ENCODE measurements around the gene TBC1D8. TPM values are rescaled to one million over a fixed set of nuclear protein-coding genes. Genes with fewer than 3 reads are reported as not detected.

TBC1D8 gene
- total RNA-seq, 1 donor from 2014 or later: 45.0 TPM

DNA sequence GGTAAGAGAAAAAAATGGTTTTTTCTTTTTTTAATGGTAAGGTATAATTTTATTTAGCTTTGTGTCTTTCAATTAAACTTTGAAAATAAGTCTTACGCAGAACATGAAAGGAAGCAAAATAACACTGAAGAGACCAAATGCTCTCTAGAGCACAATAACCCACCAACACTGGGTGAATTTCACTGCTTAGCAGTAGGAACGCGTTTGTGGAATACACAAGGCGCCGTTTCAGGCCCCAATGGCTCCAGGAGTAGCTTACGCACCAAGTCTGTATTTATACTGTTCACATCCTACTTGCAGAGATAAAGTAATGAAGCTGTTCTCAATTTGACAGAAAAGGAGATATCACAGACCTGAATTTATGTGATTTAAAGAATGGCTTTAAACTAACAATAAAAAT lies 125.6 kb downstream of the TBC1D8 start:
- DNase-seq: no peak
- Histone ChIP-seq H3K27ac (replicated peaks) (no peak overlapping the region), H3K4me1 (peaks cover under 1% of the 10 kb centered on the region), H3K27me3 (ENCODE audit: low read depth) (no peaks in the 10 kb centered on the region), H3K9me3 (replicated peaks) (no peaks in the 10 kb centered on the region), H3K36me3 (peaks cover 91% of the 10 kb centered on the region), H3K4me3 (no peak overlapping the region)
- intact Hi-C loops (cut with micrococcal nuclease): no loop called here
- TF ChIP-seq, protein P1, sequence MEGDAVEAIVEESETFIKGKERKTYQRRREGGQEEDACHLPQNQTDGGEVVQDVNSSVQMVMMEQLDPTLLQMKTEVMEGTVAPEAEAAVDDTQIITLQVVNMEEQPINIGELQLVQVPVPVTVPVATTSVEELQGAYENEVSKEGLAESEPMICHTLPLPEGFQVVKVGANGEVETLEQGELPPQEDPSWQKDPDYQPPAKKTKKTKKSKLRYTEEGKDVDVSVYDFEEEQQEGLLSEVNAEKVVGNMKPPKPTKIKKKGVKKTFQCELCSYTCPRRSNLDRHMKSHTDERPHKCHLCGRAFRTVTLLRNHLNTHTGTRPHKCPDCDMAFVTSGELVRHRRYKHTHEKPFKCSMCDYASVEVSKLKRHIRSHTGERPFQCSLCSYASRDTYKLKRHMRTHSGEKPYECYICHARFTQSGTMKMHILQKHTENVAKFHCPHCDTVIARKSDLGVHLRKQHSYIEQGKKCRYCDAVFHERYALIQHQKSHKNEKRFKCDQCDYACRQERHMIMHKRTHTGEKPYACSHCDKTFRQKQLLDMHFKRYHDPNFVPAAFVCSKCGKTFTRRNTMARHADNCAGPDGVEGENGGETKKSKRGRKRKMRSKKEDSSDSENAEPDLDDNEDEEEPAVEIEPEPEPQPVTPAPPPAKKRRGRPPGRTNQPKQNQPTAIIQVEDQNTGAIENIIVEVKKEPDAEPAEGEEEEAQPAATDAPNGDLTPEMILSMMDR (IDR thresholded peaks at IDR 0.05; ENCODE audit: borderline replicate concordance): no peak

DNA sequence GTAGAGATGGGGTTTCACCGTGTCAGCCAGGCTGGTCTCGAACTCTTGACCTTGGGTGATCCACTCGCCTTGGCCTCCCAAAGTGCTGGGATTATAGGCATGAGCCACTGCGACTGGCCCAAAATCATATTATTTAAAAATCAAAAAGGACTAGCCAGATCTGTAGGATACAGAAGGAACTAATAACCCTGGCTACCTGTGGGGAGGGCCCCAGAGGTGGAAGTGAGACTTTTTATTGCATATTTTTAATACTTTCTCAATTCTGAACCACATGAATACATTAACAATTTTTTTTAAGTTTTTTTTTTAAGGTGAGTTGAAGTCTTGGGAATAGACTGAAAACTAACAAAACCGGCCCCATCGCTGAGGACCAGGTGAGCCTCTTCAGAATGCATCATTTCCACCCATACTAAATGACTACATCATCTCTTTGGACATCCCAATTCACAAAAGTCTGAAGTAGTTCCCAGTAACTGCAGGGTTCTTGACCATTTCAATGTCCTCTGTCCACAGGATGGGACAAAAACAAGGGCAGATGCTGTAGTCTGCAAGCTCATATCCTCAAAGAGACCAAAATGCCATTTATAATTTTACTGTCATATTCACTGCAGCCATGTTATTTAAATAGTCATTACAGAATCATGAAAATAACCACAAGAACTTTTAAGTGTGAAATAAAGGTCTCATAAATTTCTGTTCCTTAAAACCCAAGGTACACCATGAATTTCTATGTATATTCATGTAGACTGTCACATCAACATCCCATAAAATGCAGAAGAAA lies 127.7 kb downstream of the TBC1D8 start:
- H3K36me3 ChIP-seq: peaks cover 92% of the 10 kb centered on the region
- no peak overlapping the region for H3K27ac ChIP-seq (replicated peaks)
- H3K4me3 ChIP-seq: no peak overlapping the region
- no peaks in the 10 kb centered on the region for H3K9me3 ChIP-seq (replicated peaks)
- intact Hi-C loops (cut with micrococcal nuclease): no loop called here
- TF ChIP-seq, protein P1 (IDR thresholded peaks at IDR 0.05; ENCODE audit: borderline replicate concordance): no peak
- H3K4me1 ChIP-seq: no peaks in the 10 kb centered on the region
- no peaks in the 10 kb centered on the region for H3K27me3 ChIP-seq (ENCODE audit: low read depth)
- no peak for DNase-seq

DNA sequence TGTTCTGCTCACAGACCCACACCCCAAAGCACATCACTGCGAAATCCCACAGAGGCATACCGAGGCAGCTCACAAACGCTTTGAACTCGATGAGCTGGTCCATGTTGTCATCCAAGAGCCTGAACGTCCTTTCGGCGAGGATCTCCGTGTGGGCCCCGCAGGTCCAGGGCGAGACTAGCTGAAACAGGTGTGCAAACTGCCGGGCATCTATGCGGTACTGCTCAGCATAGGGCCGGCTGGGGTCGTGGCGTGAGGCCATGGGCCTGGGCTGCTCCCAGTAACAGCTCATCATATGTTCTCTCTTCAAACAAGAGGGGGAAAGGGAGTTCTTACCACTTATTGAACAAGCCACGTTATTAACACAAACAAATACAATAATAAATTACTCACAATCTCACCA lies 129.0 kb downstream of the TBC1D8 start:
- TF ChIP-seq, protein P1 (IDR thresholded peaks at IDR 0.05; ENCODE audit: borderline replicate concordance): no peak
- Histone ChIP-seq H3K4me1 (no peaks in the 10 kb centered on the region), H3K9me3 (replicated peaks) (no peaks in the 10 kb centered on the region), H3K36me3 (peaks cover 87% of the 10 kb centered on the region), H3K27me3 (ENCODE audit: low read depth) (no peaks in the 10 kb centered on the region), H3K27ac (replicated peaks) (no peak overlapping the region), H3K4me3 (no peak overlapping the region)
- intact Hi-C loops (cut with micrococcal nuclease): no loop called here
- DNase-seq: no peak

DNA sequence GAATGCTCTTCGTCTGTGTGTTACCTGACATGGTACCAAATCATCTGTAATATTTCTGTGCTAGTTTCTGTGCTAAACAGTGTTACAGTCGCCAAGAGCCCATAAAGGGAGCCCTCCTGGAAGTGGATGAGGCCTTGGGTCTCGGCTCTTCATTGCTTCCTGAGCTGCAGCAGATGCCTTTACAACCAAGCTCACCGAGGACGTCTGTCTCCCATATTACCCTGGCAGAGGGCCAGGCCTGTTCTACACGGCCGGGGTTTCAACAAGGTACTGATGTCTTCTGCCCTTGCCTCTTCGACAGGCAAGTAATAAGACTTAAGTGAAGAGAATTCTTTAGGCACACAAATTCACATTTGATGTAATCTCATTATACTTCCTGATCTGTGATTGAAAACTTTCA lies 132.2 kb downstream of the TBC1D8 start:
- H3K4me3 ChIP-seq: no peak overlapping the region
- no peaks in the 10 kb centered on the region for H3K9me3 ChIP-seq (replicated peaks)
- DNase-seq: no peak
- TF ChIP-seq, protein P1 (IDR thresholded peaks at IDR 0.05; ENCODE audit: borderline replicate concordance): no peak
- no peak overlapping the region for H3K27ac ChIP-seq (replicated peaks)
- peaks cover 73% of the 10 kb centered on the region for H3K36me3 ChIP-seq
- H3K4me1 ChIP-seq: no peaks in the 10 kb centered on the region
- no peaks in the 10 kb centered on the region for H3K27me3 ChIP-seq (ENCODE audit: low read depth)
- intact Hi-C loops (cut with micrococcal nuclease): no loop called here

DNA sequence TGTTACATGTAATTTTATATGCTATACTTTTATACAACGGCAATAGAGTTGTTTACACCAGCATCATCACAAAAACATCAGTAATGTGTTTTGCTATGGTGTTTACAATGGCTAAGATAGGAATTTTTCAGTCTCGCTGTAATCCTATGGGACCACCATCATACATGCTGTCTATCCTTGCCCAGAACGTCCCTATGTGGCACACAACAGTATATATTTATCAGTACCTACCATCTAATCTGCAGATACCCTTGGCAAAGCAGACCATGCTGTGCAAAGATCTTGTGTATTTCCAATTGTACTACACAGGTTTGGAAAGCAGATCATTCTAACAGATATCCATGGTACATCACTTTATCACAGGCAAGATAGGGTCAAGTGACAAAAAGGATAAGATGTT lies 133.8 kb downstream of the TBC1D8 start:
- DNase-seq: no peak
- intact Hi-C loops (cut with micrococcal nuclease): no loop called here
- peaks cover 65% of the 10 kb centered on the region for H3K36me3 ChIP-seq

More for the DNA sequence above, 133.8 kb downstream of the TBC1D8 start:
- H3K4me1 ChIP-seq: no peaks in the 10 kb centered on the region
- H3K27ac ChIP-seq (replicated peaks): no peak overlapping the region
- no peaks in the 10 kb centered on the region for H3K27me3 ChIP-seq (ENCODE audit: low read depth)
- no peak overlapping the region for H3K4me3 ChIP-seq
- TF ChIP-seq, protein P1 (IDR thresholded peaks at IDR 0.05; ENCODE audit: borderline replicate concordance): no peak
- H3K9me3 ChIP-seq (replicated peaks): no peaks in the 10 kb centered on the region
